Spleen (tissue), 11 donors: ENCODE measurements around the gene CCDC43. TPM values are rescaled to one million over a fixed set of nuclear protein-coding genes. Genes with fewer than 3 reads are reported as not detected.
A peak's percentile ranks its signal among the peaks of the same experiment; 100 is the strongest.
"Not testable (repeated sequence)": the region's sequence is repeated elsewhere in the genome, so short reads cannot be mapped to it uniquely, and the experiment has no call there.

ENCODE experiments used
- DNase-seq: peaks from one replicate; pipeline ENCODE4 v3.0.0-alpha.2; 2020
- H3K27ac ChIP-seq, 8 donors: fragments of 200-600 bp; sonication (generic) in 7 of 8; 1 replicate in 4 of 8; 2 replicates in 4 of 8; pipeline versions ENCODE4 v1.5.0 to v1.8.0; 2016 to 2021; ENCODE audit warnings: inconsistent platforms in 4 of 8, mild to moderate bottlenecking in 4 of 8, moderate library complexity in 1 of 8
- H3K27me3 ChIP-seq, 7 donors: fragments of 200-600 bp; sonication (generic) in 6 of 7; replicated peaks in 1 of 7; 1 replicate in 4 of 7; 2 replicates in 3 of 7; pipeline versions ENCODE4 v1.5.0 to v1.8.0; 2016 to 2021; ENCODE audit warnings: inconsistent platforms in 3 of 7, mild to moderate bottlenecking in 1 of 7
- H3K36me3 ChIP-seq, 6 donors: fragments of 200-600 bp; sonication (generic) in 5 of 6; 1 replicate in 4 of 6; 2 replicates in 2 of 6; pipeline versions ENCODE4 v1.5.0 to v1.8.0; 2016 to 2021; ENCODE audit warnings: inconsistent platforms in 2 of 6
- H3K4me1 ChIP-seq, 6 donors: fragments of 200-600 bp; sonication (generic) in 5 of 6; 1 replicate in 3 of 6; 2 replicates in 3 of 6; pipeline versions ENCODE4 v1.5.0 to v1.8.0; 2016 to 2021; ENCODE audit warnings: inconsistent platforms in 3 of 6
- H3K4me3 ChIP-seq, 8 donors: fragments of 200-600 bp; sonication (generic) in 7 of 8; 1 replicate in 4 of 8; 2 replicates in 4 of 8; pipeline versions ENCODE4 v1.5.0 to v1.8.0; 2016 to 2021; ENCODE audit warnings: inconsistent platforms in 4 of 8, mild to moderate bottlenecking in 4 of 8, moderate library complexity in 2 of 8
- H3K9me3 ChIP-seq, 8 donors: fragments of 200-600 bp; sonication (generic) in 7 of 8; 1 replicate in 4 of 8; 2 replicates in 4 of 8; pipeline versions ENCODE4 v1.5.0 to v1.8.0; 2016 to 2021; ENCODE audit warnings: inconsistent platforms in 4 of 8
- POLR2A ChIP-seq, 3 donors: fragments of 450-650 bp; IDR thresholded peaks; one replicate each; pipeline ENCODE4 v1.5.1; 2017; ENCODE audit warnings: antibody characterized with exemption in 3 of 3, mild to moderate bottlenecking in 1 of 3
- POLR2AphosphoS5 ChIP-seq, 3 donors: sonication (generic); formaldehyde crosslinking; IDR thresholded peaks; one replicate each; pipeline ENCODE4 v1.5.1; 2017; ENCODE audit warnings: antibody characterized with exemption in 3 of 3
- WGBS, 5 donors: extraction: QIAGEN DNeasy Blood & Tissue Kit in 3 of 5; methylation state at CpG; one replicate each; pipeline versions ENCODE4 v1.1.5 to v1.1.7; 2013 to 2018; 5-methylcytosine and 5-hydroxymethylcytosine counted together
- intact Hi-C: fragments of 100-400 bp; cut with DNase I; formaldehyde crosslinking; loops from one replicate; pipeline ENCODE4 v1.15.0; 2023; ENCODE audit warnings: low total_unique reads
- polyA plus RNA-seq, 3 donors: library from polyadenylated mRNA; stranded (reverse); fragments of 200-250 nt; gene quantifications; one replicate each; pipeline ENCODE4 v1.2.1, GENCODE V29; 2013
- total RNA-seq, 7 donors: library from RNA; depleted of rRNA in 3 of 7; stranded (reverse); fragments of >200 nt in 3 of 7; fragmentation: NEBNext Ultra II Directional in 4 of 7; extraction: Animal tissue kit (Norgen Biotek cat#: 25700) in 4 of 7; gene quantifications; one replicate each; pipeline versions ENCODE4 v1.1.0 to v1.2.1, GENCODE V29; 2016 to 2021
- TF ChIP-seq, protein P1 (sequence below), 11 experiments: fragments of 200-600 bp in 7 of 11; fragments of 450-650 bp in 4 of 11; sonication (generic) in 4 of 11; IDR thresholded peaks in 8 of 11; conservative IDR thresholded peaks in 3 of 11; 1 replicate in 7 of 11; 2 replicates in 4 of 11; pipeline versions ENCODE4 v1.4.0 to v1.8.0; 2016 to 2021; ENCODE audit warnings: antibody characterized with exemption in 11 of 11, inconsistent platforms in 4 of 11, mild to moderate bottlenecking in 1 of 11
- donor health status: healthy with polysubstance abuse.
- donor health status: DM: no; HTN: no; CAD: no; lungs with moderate emphysema.
- donor health status: DM: no; HTN: no; CAD: no.
- donor health status: Bipolar disorder and iron deficiency.
- donor health status: healthy.
- donor health status: DM: no; HTN: no; CAD: no.
- donor health status: DM: yes; HTN: yes; CAD: no.

Gene CCDC43
- total and polyA plus RNA-seq, 10 donors: 9.7 to 19.9 (median 17.0) TPM

DNA sequence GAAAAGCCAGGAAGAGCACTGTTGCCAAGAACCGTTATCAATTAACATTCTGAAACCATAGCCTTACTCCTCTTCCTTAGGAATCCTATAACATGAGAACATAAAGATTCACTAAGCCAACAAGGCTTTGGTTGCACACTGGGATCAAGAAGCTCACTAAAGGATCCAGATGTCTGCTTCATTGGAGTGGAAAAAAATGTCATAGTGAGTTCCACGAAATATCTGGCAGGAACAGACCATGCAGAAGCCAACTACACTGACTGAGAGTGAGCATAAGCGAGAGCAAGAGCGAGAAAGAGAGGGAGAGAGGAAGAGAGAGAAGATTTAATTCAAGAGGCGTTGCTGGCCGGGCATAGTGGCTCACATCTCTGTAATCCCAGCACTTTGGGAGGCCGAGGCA lies 46.7 kb downstream of the CCDC43 start:
- TF ChIP-seq, protein P1, sequence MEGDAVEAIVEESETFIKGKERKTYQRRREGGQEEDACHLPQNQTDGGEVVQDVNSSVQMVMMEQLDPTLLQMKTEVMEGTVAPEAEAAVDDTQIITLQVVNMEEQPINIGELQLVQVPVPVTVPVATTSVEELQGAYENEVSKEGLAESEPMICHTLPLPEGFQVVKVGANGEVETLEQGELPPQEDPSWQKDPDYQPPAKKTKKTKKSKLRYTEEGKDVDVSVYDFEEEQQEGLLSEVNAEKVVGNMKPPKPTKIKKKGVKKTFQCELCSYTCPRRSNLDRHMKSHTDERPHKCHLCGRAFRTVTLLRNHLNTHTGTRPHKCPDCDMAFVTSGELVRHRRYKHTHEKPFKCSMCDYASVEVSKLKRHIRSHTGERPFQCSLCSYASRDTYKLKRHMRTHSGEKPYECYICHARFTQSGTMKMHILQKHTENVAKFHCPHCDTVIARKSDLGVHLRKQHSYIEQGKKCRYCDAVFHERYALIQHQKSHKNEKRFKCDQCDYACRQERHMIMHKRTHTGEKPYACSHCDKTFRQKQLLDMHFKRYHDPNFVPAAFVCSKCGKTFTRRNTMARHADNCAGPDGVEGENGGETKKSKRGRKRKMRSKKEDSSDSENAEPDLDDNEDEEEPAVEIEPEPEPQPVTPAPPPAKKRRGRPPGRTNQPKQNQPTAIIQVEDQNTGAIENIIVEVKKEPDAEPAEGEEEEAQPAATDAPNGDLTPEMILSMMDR (IDR thresholded peaks at IDR 0.05 in 8 of 11, conservative IDR thresholded peaks at IDR 0.05 in 3 of 11): no peak
- no peak for TF ChIP-seq POLR2A (IDR thresholded peaks at IDR 0.05)
- no peak for DNase-seq
- no peaks in the 10 kb centered on the region for H3K4me1 ChIP-seq
- intact Hi-C loops: no loop called here
- H3K4me3 ChIP-seq: no peak overlapping the region
- no peaks in the 10 kb centered on the region for H3K36me3 ChIP-seq
- 63 to 81% (median 74%) methylated on average over 7 of the region's 7 CpGs for WGBS, 5 donors
- H3K9me3 ChIP-seq: no peaks in the 10 kb centered on the region
- peaks cover 0 to 31% (median 0%) of the 10 kb centered on the region in 7 donors for H3K27me3 ChIP-seq
- no peak overlapping the region for H3K27ac ChIP-seq

DNA sequence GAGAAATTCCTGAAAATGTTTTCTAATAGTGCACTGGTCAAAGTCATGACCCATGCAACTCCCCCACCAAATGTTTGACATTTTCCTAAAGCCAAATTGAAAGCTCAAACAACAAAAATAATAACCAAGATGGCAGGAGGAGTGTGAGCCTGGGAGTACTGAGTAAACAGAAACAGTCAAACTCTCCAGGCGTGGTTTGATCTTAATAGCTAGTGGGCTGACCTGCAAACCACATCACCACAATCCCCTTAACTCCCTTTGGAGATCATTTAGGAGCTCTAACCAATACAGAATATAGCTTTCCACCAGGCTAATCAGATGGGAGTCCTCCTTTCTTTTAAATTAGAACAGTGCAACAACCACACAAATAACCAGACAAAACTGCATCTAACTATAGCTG lies 52.5 kb downstream of the CCDC43 start:
- Histone ChIP-seq H3K27ac (no peak overlapping the region), H3K9me3 (no peaks in the 10 kb centered on the region), H3K27me3 (peaks cover 0 to 11% (median 0%) of the 10 kb centered on the region in 7 donors), H3K4me3 (no peak overlapping the region), H3K4me1 (no peaks in the 10 kb centered on the region), H3K36me3 (no peaks in the 10 kb centered on the region)
- 58 to 82% (median 70%) methylated on average over 1 of the region's 1 CpG for WGBS, 5 donors
- intact Hi-C loops: loop anchor here (5.0 kb wide), 1 partner anchor 105 kb away; no protein-coding TSS in a partner anchor
- no peak for DNase-seq
- TF ChIP-seq, protein P1 (IDR thresholded peaks at IDR 0.05 in 8 of 11, conservative IDR thresholded peaks at IDR 0.05 in 3 of 11): no peak
- TF ChIP-seq POLR2AphosphoS5 (IDR thresholded peaks at IDR 0.05) (no peak), POLR2A (IDR thresholded peaks at IDR 0.05) (no peak)

DNA sequence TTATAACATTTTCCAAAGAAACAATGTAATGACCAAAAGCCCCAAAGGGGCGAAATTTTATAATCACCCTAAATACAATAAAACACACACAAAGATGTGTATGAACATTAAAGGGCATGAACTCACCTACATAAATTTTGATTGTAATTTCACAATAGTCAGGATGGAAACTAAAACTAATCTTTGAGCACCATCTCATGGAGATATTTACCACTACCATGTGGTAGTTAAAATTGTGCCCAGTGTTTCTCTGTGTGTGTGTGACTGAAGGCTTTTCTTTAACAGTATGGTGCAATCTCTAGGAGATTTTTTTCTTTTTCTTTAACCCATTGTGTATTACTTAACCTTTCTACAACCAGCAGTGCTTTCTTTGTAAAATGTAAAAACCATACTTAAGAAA lies 53.0 kb downstream of the CCDC43 start:
- TF ChIP-seq, protein P1 (IDR thresholded peaks at IDR 0.05 in 8 of 11, conservative IDR thresholded peaks at IDR 0.05 in 3 of 11): peak in 9 of 11 experiments; percentile 18 to 49 (median 33)
- TF ChIP-seq POLR2AphosphoS5 (IDR thresholded peaks at IDR 0.05): no peak
- 57 to 78% (median 64%) methylated on average over 1 of the region's 1 CpG for WGBS, 5 donors
- no peaks in the 10 kb centered on the region for H3K9me3 ChIP-seq

DNA sequence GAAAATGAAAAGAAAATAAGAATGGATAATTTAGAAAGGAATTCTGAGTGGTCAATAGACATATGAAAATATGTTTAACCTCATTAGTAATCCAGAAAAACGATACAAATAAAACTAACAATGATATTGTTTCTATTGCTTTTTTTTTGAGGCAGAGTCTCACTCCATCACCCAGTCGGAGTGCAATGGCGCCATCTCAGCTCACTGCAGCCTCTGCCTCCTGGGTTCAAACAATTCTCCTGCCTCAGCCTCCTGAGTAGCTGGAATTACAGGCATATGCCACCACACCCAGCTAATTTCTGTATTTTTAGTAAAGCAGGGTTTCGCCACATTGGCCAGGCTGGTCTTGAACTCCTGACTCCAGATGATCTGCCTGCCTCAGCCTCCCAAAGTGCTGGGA lies 55.2 kb downstream of the CCDC43 start:
- H3K27ac ChIP-seq, H3K9me3 ChIP-seq, intact Hi-C loops, DNase-seq, H3K4me3 ChIP-seq, H3K4me1 ChIP-seq, H3K36me3 ChIP-seq, H3K27me3 ChIP-seq: not testable (repeated sequence)
- WGBS, 5 donors: 62 to 81% (median 67%) methylated on average over 4 of the region's 4 CpGs

More for the DNA sequence above, 53.0 kb downstream of the CCDC43 start:
- intact Hi-C loops: loop anchor here (5.0 kb wide), 1 partner anchor 104 kb away; no protein-coding TSS in a partner anchor
- no peak overlapping the region for H3K27ac ChIP-seq
- H3K36me3 ChIP-seq: no peaks in the 10 kb centered on the region
- no peak overlapping the region for H3K4me3 ChIP-seq
- H3K4me1 ChIP-seq: no peaks in the 10 kb centered on the region
- DNase-seq: no peak
- peaks cover 0 to 9% (median 0%) of the 10 kb centered on the region in 7 donors for H3K27me3 ChIP-seq

DNA sequence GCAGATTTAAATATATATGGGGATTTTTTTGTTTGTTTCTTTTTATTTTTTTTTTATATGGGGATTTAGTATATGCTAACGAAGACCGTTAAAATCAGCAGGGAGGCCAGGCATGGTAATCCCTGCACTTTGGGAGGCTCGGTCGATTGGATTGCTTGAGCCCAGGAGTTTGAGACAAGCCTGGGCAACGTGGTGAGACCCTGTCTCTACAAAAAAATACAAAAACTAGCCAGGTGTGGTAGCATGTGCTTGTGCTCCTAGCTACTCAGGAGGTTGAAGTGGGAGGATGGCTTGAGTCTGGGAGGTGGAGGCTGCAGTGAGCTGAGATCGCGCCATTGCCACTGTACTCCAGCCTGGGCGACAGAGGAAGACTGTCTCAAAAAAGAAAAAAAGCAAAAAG lies 55.6 kb downstream of the CCDC43 start:
- Histone ChIP-seq H3K4me3 (no peak overlapping the region), H3K27ac (no peak overlapping the region), H3K36me3 (no peaks in the 10 kb centered on the region), H3K4me1 (no peaks in the 10 kb centered on the region), H3K27me3 (peaks cover 0 to 9% (median 0%) of the 10 kb centered on the region in 7 donors), H3K9me3 (no peaks in the 10 kb centered on the region)
- intact Hi-C loops: no loop called here
- DNase-seq: no peak
- 74 to 87% (median 84%) methylated on average over 8 of the region's 8 CpGs for WGBS, 5 donors
- TF ChIP-seq, protein P1 (IDR thresholded peaks at IDR 0.05 in 8 of 11, conservative IDR thresholded peaks at IDR 0.05 in 3 of 11): no peak
- TF ChIP-seq POLR2A (IDR thresholded peaks at IDR 0.05) (no peak), POLR2AphosphoS5 (IDR thresholded peaks at IDR 0.05) (no peak)
